Measurements from ENCODE around the gene KIF2A. TPM values are rescaled to one million over a fixed set of nuclear protein-coding genes. Genes with fewer than 3 reads are reported as not detected.

The KIF2A gene
- total and polyA plus RNA-seq, 9 of the 15 experiments (the other 6 are each of a cell fraction or from before 2014, with no cell fraction given) = 42.6 to 126 (median 77.6) TPM

GRCh38 chr5:62286834-62287233 is 19.2 kb upstream of the KIF2A start:
- BruUV-seq (replicated peaks) = no TSS peak
- intact Hi-C loops (cut with micrococcal nuclease) (no loop called here), in situ Hi-C loops (cut with MboI) (no loop called here)
- CTCF ChIA-PET (ENCODE audit: low intra/inter-chr PET ratio) = interaction anchor here (1.0 kb wide), 1 partner anchor 12 kb away, joined by 3 read pairs; no protein-coding TSS in a partner anchor
- Histone ChIP-seq H3K4me2 (ENCODE audit: insufficient read depth, low read length) (no peak overlapping the region), H3K36me3 (ENCODE audit: control insufficient read depth, insufficient read depth, low read length) (no peaks in the 10 kb centered on the region), H4K20me1 (replicated peaks; ENCODE audit: control insufficient read depth, insufficient read depth, low read length) (no peaks in the 10 kb centered on the region), H3K9me3 (replicated peaks; ENCODE audit: control insufficient read depth, insufficient read depth, low read depth, low read length) (peaks cover 20% of the 10 kb centered on the region; the same call in 1 of the 2 replicates), H2AFZ (ENCODE audit: low read depth, low read length) (peak overlapping the region; percentile 15; the same call in 1 of the 2 replicates), H3K27ac (ENCODE audit: extremely low read depth, low read depth, low read length) (no peak overlapping the region), H3K79me2 (ENCODE audit: control insufficient read depth, insufficient read depth, low read length) (no peaks in the 10 kb centered on the region), H3K4me1 (replicated peaks in 1 of 2; ENCODE audit: control insufficient read depth in 2 of 2, insufficient read depth in 2 of 2, low read length in 2 of 2) (peaks cover 0 to 14% of the 10 kb centered on the region in 2 experiments; a peak in 4 of 5 replicates), H3K27me3 (ENCODE audit: control insufficient read depth in 2 of 2, insufficient read depth in 2 of 2, low read length in 2 of 2) (no peaks in the 10 kb centered on the region), H3K4me3 (no peak overlapping the region), H3K9me1 (ENCODE audit: control insufficient read depth, insufficient read depth, low read length) (no peaks in the 10 kb centered on the region), H3K9ac (ENCODE audit: insufficient read depth in 1 of 2, low read depth in 2 of 2, low read length in 2 of 2) (no peak overlapping the region)
- WGBS (ENCODE audit: insufficient coverage, low coverage, missing lambda C conversion rate) = 92% methylated on average over 3 of the region's 3 CpGs
- POLR2A ChIA-PET = no interaction called here
- FAIRE-seq (no peak), ATAC-seq (no peak), DNase-seq (ENCODE audit: extremely low read depth in 1 of 4, low spot score in 3 of 4) (no peak)
- TF ChIP-seq SP1 (CRISPR knock-in tag; IDR thresholded peaks at IDR 0.05) = no peak
- TF ChIP-seq, protein P1, sequence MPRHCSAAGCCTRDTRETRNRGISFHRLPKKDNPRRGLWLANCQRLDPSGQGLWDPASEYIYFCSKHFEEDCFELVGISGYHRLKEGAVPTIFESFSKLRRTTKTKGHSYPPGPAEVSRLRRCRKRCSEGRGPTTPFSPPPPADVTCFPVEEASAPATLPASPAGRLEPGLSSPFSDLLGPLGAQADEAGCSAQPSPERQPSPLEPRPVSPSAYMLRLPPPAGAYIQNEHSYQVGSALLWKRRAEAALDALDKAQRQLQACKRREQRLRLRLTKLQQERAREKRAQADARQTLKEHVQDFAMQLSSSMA (CRISPR knock-in tag; IDR thresholded peaks at IDR 0.05) = no peak
- no peak for TF ChIP-seq KAT2B (IDR thresholded peaks at IDR 0.05; ENCODE audit: low read depth, low read length)
- TF ChIP-seq ELK3 (CRISPR knock-in tag; IDR thresholded peaks at IDR 0.05) = no peak
- no peak for TF ChIP-seq ZNF239 (CRISPR knock-in tag; IDR thresholded peaks at IDR 0.05)
- no peak for TF ChIP-seq NR2C1 (IDR thresholded peaks at IDR 0.05)
- no peak for TF ChIP-seq NR2C1 (tag; IDR thresholded peaks at IDR 0.05)
- TF ChIP-seq NFE2L1 (tag; IDR thresholded peaks at IDR 0.05; ENCODE audit: borderline replicate concordance, low read depth) = no peak
- no peak for TF ChIP-seq MTA3 (IDR thresholded peaks at IDR 0.05; ENCODE audit: borderline replicate concordance)
- TF ChIP-seq ZNF592 (IDR thresholded peaks at IDR 0.05) = no peak
- TF ChIP-seq CBX3 (IDR thresholded peaks at IDR 0.05; ENCODE audit: borderline replicate concordance in 1 of 2, low read length in 2 of 2) = no peak
- TF ChIP-seq SPI1 (IDR thresholded peaks at IDR 0.05; ENCODE audit: borderline replicate concordance, low read depth, low read length) = no peak
- TF ChIP-seq, protein P2, sequence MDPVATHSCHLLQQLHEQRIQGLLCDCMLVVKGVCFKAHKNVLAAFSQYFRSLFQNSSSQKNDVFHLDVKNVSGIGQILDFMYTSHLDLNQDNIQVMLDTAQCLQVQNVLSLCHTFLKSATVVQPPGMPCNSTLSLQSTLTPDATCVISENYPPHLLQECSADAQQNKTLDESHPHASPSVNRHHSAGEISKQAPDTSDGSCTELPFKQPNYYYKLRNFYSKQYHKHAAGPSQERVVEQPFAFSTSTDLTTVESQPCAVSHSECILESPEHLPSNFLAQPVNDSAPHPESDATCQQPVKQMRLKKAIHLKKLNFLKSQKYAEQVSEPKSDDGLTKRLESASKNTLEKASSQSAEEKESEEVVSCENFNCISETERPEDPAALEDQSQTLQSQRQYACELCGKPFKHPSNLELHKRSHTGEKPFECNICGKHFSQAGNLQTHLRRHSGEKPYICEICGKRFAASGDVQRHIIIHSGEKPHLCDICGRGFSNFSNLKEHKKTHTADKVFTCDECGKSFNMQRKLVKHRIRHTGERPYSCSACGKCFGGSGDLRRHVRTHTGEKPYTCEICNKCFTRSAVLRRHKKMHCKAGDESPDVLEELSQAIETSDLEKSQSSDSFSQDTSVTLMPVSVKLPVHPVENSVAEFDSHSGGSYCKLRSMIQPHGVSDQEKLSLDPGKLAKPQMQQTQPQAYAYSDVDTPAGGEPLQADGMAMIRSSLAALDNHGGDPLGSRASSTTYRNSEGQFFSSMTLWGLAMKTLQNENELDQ (CRISPR knock-in tag; IDR thresholded peaks at IDR 0.05; ENCODE audit: borderline replicate concordance) = no peak
